Naive thymus-derived CD4-positive, alpha-beta T cell (primary cell): ENCODE measurements around the gene MAP3K1. TPM values are rescaled to one million over a fixed set of nuclear protein-coding genes. Genes with fewer than 3 reads are reported as not detected.

Experiments
- ATAC-seq: fragments of 150-1000 bp; cut with Tn5 transposase; 2 replicates; pipeline ENCODE4 v1.10.0; 2021; ENCODE audit warnings: mild to moderate bottlenecking, moderate library complexity
- CTCF ChIA-PET: fragments of 350-600 bp; sonication (Branson Sonifier 250); formaldehyde crosslinking; loops from one replicate; lab custom pipeline; 2021; ENCODE audit warnings: antibody characterized with exemption; lab: Charles Lee
- POLR2A ChIA-PET: fragments of 350-600 bp; sonication (Branson Sonifier 250); formaldehyde crosslinking; loops from one replicate; lab custom pipeline; 2021; ENCODE audit warnings: antibody characterized with exemption, inconsistent platforms; lab: Charles Lee
- DNase-seq, 9 donors: peaks; one replicate each; pipeline versions ENCODE4 v3.0.0 to v3.0.0-alpha.2; 2020 to 2022; ENCODE audit warnings: mixed read lengths in 1 of 9
- H3K27ac ChIP-seq: one replicate; pipeline ENCODE4 v1.7.0; 2013; ENCODE audit warnings: mild to moderate bottlenecking, low read depth, low read length, moderate library complexity
- H3K27me3 ChIP-seq, 2 donors: one replicate each; pipeline ENCODE4 v1.7.0; 2013; ENCODE audit warnings: low read length in 2 of 2, mild to moderate bottlenecking in 2 of 2, moderate library complexity in 2 of 2; ENCODE audit not compliant: control insufficient read depth in 2 of 2, insufficient read depth in 2 of 2
- H3K36me3 ChIP-seq, 3 experiments: 1 replicate in 2 of 3; 2 replicates in 1 of 3; pipeline ENCODE4 v1.7.0; 2013; ENCODE audit warnings: low read length in 3 of 3, mild to moderate bottlenecking in 3 of 3, moderate library complexity in 1 of 3; ENCODE audit not compliant: insufficient read depth in 3 of 3, control insufficient read depth in 2 of 3
- H3K4me1 ChIP-seq, 2 donors: one replicate each; pipeline ENCODE4 v1.7.0; 2013; ENCODE audit warnings: low read length in 2 of 2, mild to moderate bottlenecking in 2 of 2, moderate library complexity in 1 of 2; ENCODE audit not compliant: control insufficient read depth in 2 of 2, insufficient read depth in 2 of 2
- H3K4me3 ChIP-seq: 2 replicates; pipeline ENCODE4 v1.7.0; 2013; ENCODE audit warnings: mild to moderate bottlenecking, low read length
- H3K9me3 ChIP-seq, 3 experiments: 1 replicate in 2 of 3; 2 replicates in 1 of 3; pipeline ENCODE4 v1.7.0; 2013; ENCODE audit warnings: low read length in 3 of 3; ENCODE audit not compliant: control insufficient read depth in 2 of 3
- H3K27ac Mint-ChIP-seq, 9 donors: one replicate each; pipeline ENCODE4 v1.8.0; 2020 to 2022; ENCODE audit warnings: mixed read lengths in 9 of 9, mild to moderate bottlenecking in 8 of 9, moderate library complexity in 5 of 9, inconsistent platforms in 2 of 9
- H3K27me3 Mint-ChIP-seq, 5 donors: one replicate each; pipeline ENCODE4 v1.8.0; 2021 to 2022; ENCODE audit warnings: mixed read lengths in 5 of 5, mild to moderate bottlenecking in 1 of 5
- H3K36me3 Mint-ChIP-seq, 5 donors: one replicate each; pipeline ENCODE4 v1.8.0; 2020 to 2022; ENCODE audit warnings: mixed read lengths in 5 of 5, mild to moderate bottlenecking in 3 of 5, inconsistent platforms in 1 of 5
- H3K4me1 Mint-ChIP-seq, 7 donors: one replicate each; pipeline ENCODE4 v1.8.0; 2020 to 2022; ENCODE audit warnings: mixed read lengths in 7 of 7, mild to moderate bottlenecking in 3 of 7, inconsistent platforms in 1 of 7
- H3K4me3 Mint-ChIP-seq, 10 donors: one replicate each; pipeline ENCODE4 v1.8.0; 2020 to 2022; ENCODE audit warnings: mild to moderate bottlenecking in 10 of 10, mixed read lengths in 10 of 10, moderate library complexity in 6 of 10, inconsistent platforms in 2 of 10
- H3K9me3 Mint-ChIP-seq, 11 donors: one replicate each; pipeline ENCODE4 v1.8.0; 2020 to 2022; ENCODE audit warnings: mixed read lengths in 11 of 11, mild to moderate bottlenecking in 4 of 11, inconsistent platforms in 1 of 11, moderate library complexity in 1 of 11
- intact Hi-C, 2 donors: fragments of 100-400 bp; cut with micrococcal nuclease; formaldehyde crosslinking; loops; one replicate each; pipeline ENCODE4 v1.15.1; 2023
- polyA plus RNA-seq, 2 donors: library from polyadenylated mRNA; unstranded; fragments of 300-500 nt; fragmentation: Illumina TruSeq; gene quantifications; one replicate each; pipeline ENCODE4 v1.2.3, GENCODE V29; 2021
- total RNA-seq, 6 experiments: library from RNA in 5 of 6; stranded (reverse) in 5 of 6; gene quantifications; 1 replicate in 5 of 6; 2 replicates in 1 of 6; pipeline ENCODE4 v1.2.3 and lab custom pipeline; 2021 to 2026

Gene MAP3K1
- total and polyA plus RNA-seq, 7 experiments from 2014 or later = 43.0 to 85.4 (median 61.8) TPM

GRCh38 chr5:56900395-56900794 is 85.0 kb downstream of the MAP3K1 start:
- Mint-ChIP-seq H3K4me1 (peaks cover 0 to 6% (median 0%) of the 10 kb centered on the region in 7 donors), H3K4me3 (no peak overlapping the region), H3K27me3 (peaks cover 0 to 14% (median 0%) of the 10 kb centered on the region in 5 donors), H3K9me3 (peaks cover 0 to 1% (median 0%) of the 10 kb centered on the region in 11 donors), H3K27ac (no peak overlapping the region), H3K36me3 (peaks cover 0 to 16% (median 10%) of the 10 kb centered on the region in 5 donors)
- no peaks in the 10 kb centered on the region for H3K36me3 ChIP-seq
- ChIA-PET POLR2A (no interaction called here), CTCF (interaction anchor here (0.6 to 4.0 kb wide), 17 partner anchors 9 to 958 kb away, joined by 3 to 22 read pairs (median 4); partner anchors contain the start of gene SETD9)
- H3K9me3 ChIP-seq = no peaks in the 10 kb centered on the region
- ATAC-seq (peak; percentile 46), DNase-seq (no peak)
- H3K27ac ChIP-seq = no peak overlapping the region
- no peaks in the 10 kb centered on the region for H3K27me3 ChIP-seq
- no peak overlapping the region for H3K4me3 ChIP-seq
- intact Hi-C loops = loop anchor here (1.0 to 10.0 kb wide), 5 partner anchors 377 to 1560 kb away; partner anchors contain the start of gene PLK2 (in 2 of the 2)
- no peaks in the 10 kb centered on the region for H3K4me1 ChIP-seq

- ATAC-seq = peak; percentile 81
- Histone ChIP-seq H3K4me3 (no peak overlapping the region), H3K4me1 (no peaks in the 10 kb centered on the region), H3K9me3 (no peaks in the 10 kb centered on the region), H3K27me3 (no peaks in the 10 kb centered on the region), H3K27ac (no peak overlapping the region), H3K36me3 (no peaks in the 10 kb centered on the region)
- Mint-ChIP-seq H3K4me3 (no peak overlapping the region), H3K9me3 (peaks cover 0 to 1% (median 0%) of the 10 kb centered on the region in 11 donors), H3K27me3 (peaks cover 0 to 15% (median 0%) of the 10 kb centered on the region in 5 donors), H3K4me1 (peaks cover 0 to 6% (median 0%) of the 10 kb centered on the region in 7 donors), H3K36me3 (peaks cover 0 to 13% (median 7%) of the 10 kb centered on the region in 5 donors), H3K27ac (no peak overlapping the region)
- peak in 7 of 9 donors; percentile 20 to 62 (median 51) for DNase-seq
- ChIA-PET POLR2A (interaction anchor here (1.0 kb wide), 1 partner anchor 9 kb away, joined by 3 read pairs; no protein-coding TSS in a partner anchor), CTCF (interaction anchor here (0.6 to 4.0 kb wide), 21 partner anchors 9 to 958 kb away, joined by 3 to 22 read pairs (median 4); partner anchors contain the start of gene SETD9)
- intact Hi-C loops = loop anchor here (1.0 to 10.0 kb wide), 9 partner anchors 8 to 1560 kb away; partner anchors contain the start of genes PLK2 (in 2 of the 2) and SETD9 (in 1 of the 2)
Observed at GRCh38 chr5:56900858-56901578, 85.7 kb downstream of the MAP3K1 start.

GRCh38 chr5:56908942-56909293 is 93.6 kb downstream of the MAP3K1 start:
- POLR2A ChIA-PET = interaction anchor here (1.1 to 2.2 kb wide), 2 partner anchors 11 to 267 kb away, joined by 3 to 7 read pairs; no protein-coding TSS in a partner anchor
- ATAC-seq = peak; percentile 33
- Histone ChIP-seq H3K27me3 (no peaks in the 10 kb centered on the region), H3K4me1 (no peaks in the 10 kb centered on the region), H3K36me3 (no peaks in the 10 kb centered on the region), H3K27ac (peak overlapping the region; percentile 79), H3K9me3 (no peaks in the 10 kb centered on the region), H3K4me3 (peak overlapping the region; percentile 70)
- Mint-ChIP-seq H3K9me3 (peaks cover 0 to 6% (median 0%) of the 10 kb centered on the region in 11 donors), H3K27ac (peak overlapping the region; percentile 81 to 97 (median 87)), H3K27me3 (peaks cover 0 to 18% (median 0%) of the 10 kb centered on the region in 5 donors), H3K4me3 (peak overlapping the region; percentile 88 to 100 (median 91)), H3K4me1 (peaks cover 12 to 24% (median 21%) of the 10 kb centered on the region in 7 donors), H3K36me3 (peaks cover 0 to 5% (median 2%) of the 10 kb centered on the region in 5 donors)
- intact Hi-C loops = loop anchor here (1.0 to 10.0 kb wide), 10 partner anchors 8 to 1552 kb away; partner anchors contain the start of genes PLK2 (in 2 of the 2), MAP3K1 (in 1 of the 2) and MIER3 (in 1 of the 2)
- CTCF ChIA-PET = interaction anchor here (1.8 to 3.1 kb wide), 2 partner anchors 8 to 11 kb away, joined by 5 to 16 read pairs; no protein-coding TSS in a partner anchor
- DNase-seq = peak in 2 of 9 donors; percentile 13 to 24

GRCh38 chr5:56909294-56910209 is 94.2 kb downstream of the MAP3K1 start, which contains the start of gene SETD9:
Gene SETD9, plus strand, starts transcription at chr5:56909596. Its CDS starts 50 bp downstream, at chr5:56909646.
- H3K4me1 Mint-ChIP-seq = peaks cover 12 to 24% (median 21%) of the 10 kb centered on the region in 7 donors
- peak within 1 kb of the TSS; percentile 88 to 100 (median 91) for H3K4me3 Mint-ChIP-seq
- Histone ChIP-seq H3K27ac (peak within 1 kb of the TSS; percentile 79), H3K36me3 (no peaks in the 10 kb centered on the region), H3K4me1 (no peaks in the 10 kb centered on the region), H3K27me3 (no peaks in the 10 kb centered on the region), H3K4me3 (peak within 1 kb of the TSS; percentile 75), H3K9me3 (no peaks in the 10 kb centered on the region)
- ATAC-seq = peak; percentile 90
- CTCF ChIA-PET = interaction anchor here (1.7 to 3.1 kb wide), 3 partner anchors 9 to 18 kb away, joined by 5 to 16 read pairs (median 5); no protein-coding TSS in a partner anchor
- H3K9me3 Mint-ChIP-seq = peaks cover 0 to 6% (median 0%) of the 10 kb centered on the region in 11 donors
- H3K27me3 Mint-ChIP-seq = peaks cover 0 to 15% (median 0%) of the 10 kb centered on the region in 5 donors
- POLR2A ChIA-PET = interaction anchor here (0.7 to 2.2 kb wide), 8 partner anchors 8 to 899 kb away, joined by 3 to 7 read pairs (median 4); no protein-coding TSS in a partner anchor
- H3K36me3 Mint-ChIP-seq = peaks cover 0 to 6% (median 3%) of the 10 kb centered on the region in 5 donors
- intact Hi-C loops = loop anchor here (1.0 to 10.0 kb wide), 13 partner anchors 8 to 1602 kb away; partner anchors contain the start of genes MAP3K1 (in 2 of the 2), MIER3 (in 2 of the 2), PLK2 (in 2 of the 2) and DHX29 (in 1 of the 2)
- peak; percentile 67 to 94 (median 73) for DNase-seq
- H3K27ac Mint-ChIP-seq = peak within 1 kb of the TSS; percentile 81 to 97 (median 89)

- Mint-ChIP-seq H3K27ac (peak overlapping the region; percentile 61 to 94 (median 89)), H3K9me3 (peaks cover 0 to 6% (median 0%) of the 10 kb centered on the region in 11 donors), H3K36me3 (peaks cover 0 to 6% (median 3%) of the 10 kb centered on the region in 5 donors), H3K4me1 (peaks cover 12 to 24% (median 21%) of the 10 kb centered on the region in 7 donors), H3K4me3 (peak overlapping the region; percentile 88 to 100 (median 91)), H3K27me3 (peaks cover 0 to 15% (median 0%) of the 10 kb centered on the region in 5 donors)
- peak overlapping the region; percentile 79 for H3K27ac ChIP-seq
- no peaks in the 10 kb centered on the region for H3K9me3 ChIP-seq
- intact Hi-C loops = loop anchor here (1.0 kb wide), 4 partner anchors 10 to 1603 kb away; partner anchors contain the start of genes DHX29 (in 1 of the 2), MAP3K1 (in 1 of the 2), MIER3 (in 1 of the 2) and MTREX (in 1 of the 2)
- CTCF ChIA-PET = interaction anchor here (1.0 to 3.1 kb wide), 4 partner anchors 10 to 17 kb away, joined by 3 to 16 read pairs (median 5); no protein-coding TSS in a partner anchor
- no peaks in the 10 kb centered on the region for H3K27me3 ChIP-seq
- ATAC-seq = peak; percentile 21
- peak in 3 of 9 donors; percentile 8 to 50 (median 16) for DNase-seq
- no peaks in the 10 kb centered on the region for H3K4me1 ChIP-seq
- POLR2A ChIA-PET = interaction anchor here (0.7 to 2.2 kb wide), 9 partner anchors 8 to 899 kb away, joined by 3 to 7 read pairs (median 3); no protein-coding TSS in a partner anchor
- H3K36me3 ChIP-seq = no peaks in the 10 kb centered on the region
- peak overlapping the region; percentile 75 for H3K4me3 ChIP-seq
Observed at GRCh38 chr5:56910210-56910965, 95.0 kb downstream of the MAP3K1 start.
